HL-60 (cell line): ENCODE results near the gene NFASC.

Experiments used
- GABPA ChIP-seq: IDR thresholded peaks from 2 replicates; pipeline ENCODE4 v1.6.1; 2012; ENCODE audit warnings: low read depth
- POLR2AphosphoS5 ChIP-seq: IDR thresholded peaks from 2 replicates; pipeline ENCODE4 v1.6.1; 2012; ENCODE audit warnings: low read depth
- REST ChIP-seq: IDR thresholded peaks from 2 replicates; pipeline ENCODE4 v1.6.1; 2012; ENCODE audit warnings: low read depth; ENCODE audit not compliant: insufficient replicate concordance
- SPI1 ChIP-seq: IDR thresholded peaks from 2 replicates; pipeline ENCODE4 v1.6.1; 2012; ENCODE audit warnings: low read depth, mild to moderate bottlenecking, borderline replicate concordance
- TF ChIP-seq, protein P1 (sequence below): IDR thresholded peaks from one replicate; pipeline ENCODE4 v1.5.1; 2011; ENCODE audit warnings: low read length, control low read depth, inconsistent platforms; ENCODE audit not compliant: insufficient read depth

GRCh38 chr1:204873176-204873575, 2.5 kb downstream of the NFASC start:
- TF ChIP-seq POLR2AphosphoS5 = no peak
- TF ChIP-seq, protein P1, sequence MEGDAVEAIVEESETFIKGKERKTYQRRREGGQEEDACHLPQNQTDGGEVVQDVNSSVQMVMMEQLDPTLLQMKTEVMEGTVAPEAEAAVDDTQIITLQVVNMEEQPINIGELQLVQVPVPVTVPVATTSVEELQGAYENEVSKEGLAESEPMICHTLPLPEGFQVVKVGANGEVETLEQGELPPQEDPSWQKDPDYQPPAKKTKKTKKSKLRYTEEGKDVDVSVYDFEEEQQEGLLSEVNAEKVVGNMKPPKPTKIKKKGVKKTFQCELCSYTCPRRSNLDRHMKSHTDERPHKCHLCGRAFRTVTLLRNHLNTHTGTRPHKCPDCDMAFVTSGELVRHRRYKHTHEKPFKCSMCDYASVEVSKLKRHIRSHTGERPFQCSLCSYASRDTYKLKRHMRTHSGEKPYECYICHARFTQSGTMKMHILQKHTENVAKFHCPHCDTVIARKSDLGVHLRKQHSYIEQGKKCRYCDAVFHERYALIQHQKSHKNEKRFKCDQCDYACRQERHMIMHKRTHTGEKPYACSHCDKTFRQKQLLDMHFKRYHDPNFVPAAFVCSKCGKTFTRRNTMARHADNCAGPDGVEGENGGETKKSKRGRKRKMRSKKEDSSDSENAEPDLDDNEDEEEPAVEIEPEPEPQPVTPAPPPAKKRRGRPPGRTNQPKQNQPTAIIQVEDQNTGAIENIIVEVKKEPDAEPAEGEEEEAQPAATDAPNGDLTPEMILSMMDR = no peak
- no peak for TF ChIP-seq GABPA
- no peak for TF ChIP-seq REST
- no peak for TF ChIP-seq SPI1
